ENCODE results near the gene GFOD2. TPM values are rescaled to one million over a fixed set of nuclear protein-coding genes. Genes with fewer than 3 reads are reported as not detected.

GFOD2 gene
- total and polyA plus RNA-seq, 2 experiments from 2014 or later, result 9.8 to 12.4 TPM

- Histone ChIP-seq H3K79me2 (no peaks in the 10 kb centered on the region), H3K4me3 (no peak overlapping the region), H2AFZ (no peak overlapping the region), H3K4me2 (no peak overlapping the region), H3K27me3 (no peaks in the 10 kb centered on the region), H3K9me3 (ENCODE audit: low read depth) (no peaks in the 10 kb centered on the region), H4K20me1 (ENCODE audit: insufficient read depth, poor library complexity, severe bottlenecking) (no peaks in the 10 kb centered on the region), H3K9me2 (replicated peaks; ENCODE audit: insufficient read depth) (no peaks in the 10 kb centered on the region), H3K27ac (no peak overlapping the region), H3K4me1 (ENCODE audit: insufficient read depth) (no peaks in the 10 kb centered on the region), H3K36me3 (replicated peaks; ENCODE audit: insufficient read depth, low read depth) (no peaks in the 10 kb centered on the region)
- TF ChIP-seq CTCF (IDR thresholded peaks at IDR 0.05; ENCODE audit: poor library complexity), result no peak
- no peak for TF ChIP-seq EZH2 (IDR thresholded peaks at IDR 0.05; ENCODE audit: borderline replicate concordance)
- TF ChIP-seq EZH2phosphoT487 (IDR thresholded peaks at IDR 0.05; ENCODE audit: low read depth, severe bottlenecking, unreplicated experiment), result no peak
- WGBS (ENCODE audit: low lambda C conversion rate, missing lambda C conversion rate), result 98% methylated on average over 14 of the region's 14 CpGs
- DNase-seq (ENCODE audit: low spot score), result no peak
Measured at GRCh38 chr16:67628216-67628615, 90.9 kb downstream of the GFOD2 start.

Other genes with a start within 250 kb of the GFOD2 start
- 115 and 157 TPM in 2 replicates for gene ATP6V0D1, start 238.2 kb downstream of the GFOD2 start, total RNA-seq
- 223 and 232 TPM in 2 replicates for gene ATP6V0D1, start 238.2 kb downstream of the GFOD2 start, polyA plus RNA-seq
- 1.9 TPM in 1 of 2 replicates, not detected in the other for gene AGRP, start 235.8 kb downstream of the GFOD2 start, total RNA-seq
- 0.93 and 2.3 TPM in 2 replicates for gene AGRP, start 235.8 kb downstream of the GFOD2 start, polyA plus RNA-seq
- gene RIPOR1, start 190.5 kb downstream of the GFOD2 start, total RNA-seq, result 12.5 and 12.9 TPM in 2 replicates
- 37.8 and 38.3 TPM in 2 replicates for gene RIPOR1, start 190.5 kb downstream of the GFOD2 start, polyA plus RNA-seq
- gene CTCF, start 156.8 kb downstream of the GFOD2 start, total RNA-seq, result 44.1 and 46.0 TPM in 2 replicates
- gene CTCF, start 156.8 kb downstream of the GFOD2 start, polyA plus RNA-seq, result 35.5 and 36.8 TPM in 2 replicates
- 0.52 and 1.7 TPM in 2 replicates for gene CARMIL2, start 74.2 kb downstream of the GFOD2 start, total RNA-seq
- gene CARMIL2, start 74.2 kb downstream of the GFOD2 start, polyA plus RNA-seq, result 2.6 and 2.9 TPM in 2 replicates
- 17.1 and 18.5 TPM in 2 replicates for gene ACD, start 59.1 kb downstream of the GFOD2 start, total RNA-seq
- gene ACD, start 59.1 kb downstream of the GFOD2 start, polyA plus RNA-seq, result 26.3 and 28.5 TPM in 2 replicates
- gene PARD6A, start 58.4 kb downstream of the GFOD2 start, total RNA-seq, result 1.1 and 1.4 TPM in 2 replicates
- 1.8 and 3.0 TPM in 2 replicates for gene PARD6A, start 58.4 kb downstream of the GFOD2 start, polyA plus RNA-seq
- 8.3 and 10.2 TPM in 2 replicates for gene ENKD1, start 52.6 kb downstream of the GFOD2 start, total RNA-seq
- 13.1 and 16.0 TPM in 2 replicates for gene ENKD1, start 52.6 kb downstream of the GFOD2 start, polyA plus RNA-seq
- gene C16orf86, start 52.5 kb downstream of the GFOD2 start, total RNA-seq, result 1.7 and 2.3 TPM in 2 replicates
- gene C16orf86, start 52.5 kb downstream of the GFOD2 start, polyA plus RNA-seq, result 3.4 and 4.1 TPM in 2 replicates
- gene RANBP10, start 87.2 kb upstream of the GFOD2 start, total RNA-seq, result 8.6 and 8.8 TPM in 2 replicates
- gene RANBP10, start 87.2 kb upstream of the GFOD2 start, polyA plus RNA-seq, result 12.4 and 12.6 TPM in 2 replicates
- gene TSNAXIP1, start 87.6 kb upstream of the GFOD2 start, total RNA-seq, result 3.1 TPM in 2 replicates
- 2.0 and 5.8 TPM in 2 replicates for gene TSNAXIP1, start 87.6 kb upstream of the GFOD2 start, polyA plus RNA-seq
- 35.4 and 40.0 TPM in 2 replicates for gene THAP11, start 123.0 kb upstream of the GFOD2 start, total RNA-seq
- gene THAP11, start 123.0 kb upstream of the GFOD2 start, polyA plus RNA-seq, result 36.7 and 36.9 TPM in 2 replicates
- 100 and 102 TPM in 2 replicates for gene NUTF2, start 127.6 kb upstream of the GFOD2 start, total RNA-seq
- 197 and 216 TPM in 2 replicates for gene NUTF2, start 127.6 kb upstream of the GFOD2 start, polyA plus RNA-seq
- gene CENPT, start 128.4 kb upstream of the GFOD2 start, total RNA-seq, result 28.5 and 38.1 TPM in 2 replicates
- gene CENPT, start 128.4 kb upstream of the GFOD2 start, polyA plus RNA-seq, result 84.0 and 115 TPM in 2 replicates
- 41.1 and 46.3 TPM in 2 replicates for gene EDC4, start 153.7 kb upstream of the GFOD2 start, total RNA-seq
- gene EDC4, start 153.7 kb upstream of the GFOD2 start, polyA plus RNA-seq, result 59.0 and 76.7 TPM in 2 replicates
- gene NRN1L, start 165.6 kb upstream of the GFOD2 start, total RNA-seq, result 0.73 TPM in 1 of 2 replicates, not detected in the other
- gene NRN1L, start 165.6 kb upstream of the GFOD2 start, polyA plus RNA-seq, result 1.6 TPM in 1 of 2 replicates, not detected in the other
- 29.2 and 30.5 TPM in 2 replicates for gene PSKH1, start 173.9 kb upstream of the GFOD2 start, total RNA-seq
- 38.6 and 44.6 TPM in 2 replicates for gene PSKH1, start 173.9 kb upstream of the GFOD2 start, polyA plus RNA-seq
- 0.63 TPM in 1 of 2 replicates, not detected in the other for gene CTRL, start 212.5 kb upstream of the GFOD2 start, total RNA-seq
- 12.5 and 13.4 TPM in 2 replicates for gene CTRL, start 212.5 kb upstream of the GFOD2 start, polyA plus RNA-seq
- 13.7 and 27.8 TPM in 2 replicates for gene PSMB10, start 217.5 kb upstream of the GFOD2 start, total RNA-seq
- 48.7 and 52.2 TPM in 2 replicates for gene PSMB10, start 217.5 kb upstream of the GFOD2 start, polyA plus RNA-seq
- gene LCAT, start 224.8 kb upstream of the GFOD2 start, total RNA-seq, result 15.6 and 19.8 TPM in 2 replicates
- gene LCAT, start 224.8 kb upstream of the GFOD2 start, polyA plus RNA-seq, result 44.6 and 47.3 TPM in 2 replicates
- gene SLC12A4, start 249.3 kb upstream of the GFOD2 start, total RNA-seq, result 23.7 and 55.2 TPM in 2 replicates
- gene SLC12A4, start 249.3 kb upstream of the GFOD2 start, polyA plus RNA-seq, result 63.9 and 65.3 TPM in 2 replicates

Measured in hepatocyte (in vitro differentiated cells).